H1 (cell line): Measurements from ENCODE around the gene BRK1. TPM values are rescaled to one million over a fixed set of nuclear protein-coding genes. Genes with fewer than 3 reads are reported as not detected.

Experiments
- CTBP2 ChIP-seq: IDR thresholded peaks from 2 replicates; pipeline ENCODE4 v1.7.0; 2011; ENCODE audit warnings: borderline replicate concordance, mild to moderate bottlenecking, moderate library complexity, mixed read lengths, low read length; ENCODE audit not compliant: insufficient read depth, insufficient read length
- EZH2 ChIP-seq: fragments of 200-600 bp; sonication (generic); IDR thresholded peaks from 2 replicates; pipeline ENCODE4 v1.7.1; 2012; ENCODE audit warnings: low read depth, mild to moderate bottlenecking, moderate library complexity, low read length, inconsistent platforms; ENCODE audit not compliant: severe bottlenecking
- JUN ChIP-seq: IDR thresholded peaks from 2 replicates; pipeline ENCODE4 v1.6.1; 2011; ENCODE audit warnings: low read depth, mild to moderate bottlenecking, improper control_type of control experiment, low read length
- SIRT6 ChIP-seq: IDR thresholded peaks from one replicate; pipeline ENCODE4 v1.7.1; 2012; ENCODE audit warnings: low read length, inconsistent platforms
- SP1 ChIP-seq: IDR thresholded peaks from 2 replicates; pipeline ENCODE4 v1.6.1; 2011; ENCODE audit warnings: low read depth, low read length
- SP2 ChIP-seq: IDR thresholded peaks from 2 replicates; pipeline ENCODE4 v1.6.1; 2012; ENCODE audit warnings: mild to moderate bottlenecking, low read length, inconsistent platforms
- polyA plus RNA-seq, 7 experiments: library from polyadenylated mRNA; depleted of rRNA in 3 of 7; stranded (reverse) in 5 of 7; unstranded in 2 of 7; fragments of >200 nt in 5 of 7; fragments of 200-250 nt in 2 of 7; gene quantifications; 1 replicate in 5 of 7; 2 replicates in 1 of 7; 4 replicates in 1 of 7; pipeline versions ENCODE4 v1.2.1 to v1.2.3, GENCODE V29; 2011 to 2013; ENCODE audit warnings: missing spikeins in 2 of 7, mixed read lengths in 2 of 7
- total RNA-seq: library from RNA; stranded (reverse); fragmentation: NEBNext Ultra II Directional; extraction: Animal tissue kit (Norgen Biotek cat#: 25700); gene quantifications from 2 replicates; pipeline ENCODE4 v1.2.1, GENCODE V29; 2021
- TF ChIP-seq, protein P1 (sequence below): IDR thresholded peaks from 2 replicates; pipeline ENCODE4 v1.6.1; 2011; ENCODE audit warnings: low read depth, mild to moderate bottlenecking, low read length; ENCODE audit not compliant: insufficient read depth

Gene BRK1
- total and polyA plus RNA-seq, 2 of the 8 experiments (the other 6 are each of a cell fraction or from before 2014, with no cell fraction given), result 137 to 164 TPM

DNA sequence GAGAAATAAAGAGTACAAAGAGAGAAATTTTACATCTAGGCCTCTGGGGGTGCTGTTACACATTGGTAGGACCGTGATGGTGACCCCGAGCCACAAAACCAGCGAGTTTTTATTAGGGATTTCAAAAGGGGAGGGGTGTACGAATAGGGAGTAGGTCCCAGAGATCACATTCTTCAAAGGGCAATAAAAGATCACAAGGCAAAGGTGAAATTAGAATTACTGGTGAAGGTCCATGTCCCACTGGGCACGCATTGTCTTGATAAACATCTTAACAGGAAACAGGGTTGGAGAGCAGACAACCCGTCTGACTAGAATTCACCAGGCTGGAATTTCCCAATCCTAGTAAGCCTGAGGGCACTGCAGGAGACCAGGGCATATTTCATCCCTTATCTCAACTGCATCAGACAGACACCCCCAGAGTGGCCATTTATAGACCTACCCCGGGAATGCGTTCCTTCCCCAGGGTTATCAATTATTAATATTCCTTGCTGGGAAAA, 53.6 kb downstream of the BRK1 start (continued):
- no peak for TF ChIP-seq SIRT6
- TF ChIP-seq, protein P1, sequence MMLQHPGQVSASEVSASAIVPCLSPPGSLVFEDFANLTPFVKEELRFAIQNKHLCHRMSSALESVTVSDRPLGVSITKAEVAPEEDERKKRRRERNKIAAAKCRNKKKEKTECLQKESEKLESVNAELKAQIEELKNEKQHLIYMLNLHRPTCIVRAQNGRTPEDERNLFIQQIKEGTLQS, result no peak
- TF ChIP-seq EZH2, result no peak
- no peak for TF ChIP-seq SP2
- TF ChIP-seq SP1, result peak; percentile 59; the same call in 1 of the 2 replicates
- no peak for TF ChIP-seq CTBP2
- TF ChIP-seq JUN, result no peak
